IMR-90 (cell line): ENCODE data around the gene SLC1A7. TPM values are rescaled to one million over a fixed set of nuclear protein-coding genes. Genes with fewer than 3 reads are reported as not detected.

Source experiments
- ATAC-seq: fragments of 200-7000 bp; cut with Tn5 transposase; 2 replicates; pipeline ENCODE4 v1.9.1; 2020; ENCODE audit warnings: low read depth, mild to moderate bottlenecking, moderate library complexity
- BruUV-seq: library from RNA; stranded (reverse); fragments of 400-500 nt; replicated peaks from 2 replicates; lab custom pipeline; 2021; lab: Mats Ljungman, UMichigan
- CTCF ChIA-PET: fragments of 300-600 bp; formaldehyde crosslinking; extraction: SDS; loops from one replicate; lab custom pipeline; 2021; ENCODE audit warnings: antibody characterized with exemption; lab: Yijun Ruan, JAX
- POLR2A ChIA-PET: fragments of 300-600 bp; sonication (Branson Sonifier 250); formaldehyde crosslinking; loops from one replicate; lab custom pipeline; 2022; ENCODE audit warnings: antibody characterized with exemption; ENCODE audit not compliant: unreplicated experiment; lab: Charles Lee
- DNase-seq: peaks from one replicate; pipeline ENCODE4 v3.0.0; 2013
- H2AFZ ChIP-seq: replicated peaks from 2 replicates; pipeline ENCODE3; 2013; ENCODE audit warnings: low read length, mild to moderate bottlenecking; ENCODE audit not compliant: poor library complexity
- H2AK5ac ChIP-seq: 2 replicates; pipeline ENCODE4 v1.6.1; 2013; ENCODE audit warnings: low read depth, low read length, inconsistent platforms
- H2AK9ac ChIP-seq: replicated peaks from 2 replicates; pipeline ENCODE3; 2013; ENCODE audit warnings: mild to moderate bottlenecking, low read depth, low read length, moderate library complexity; ENCODE audit not compliant: poor library complexity
- H2BK120ac ChIP-seq: 2 replicates; pipeline ENCODE4 v1.6.1; 2013; ENCODE audit warnings: low read depth, low read length, inconsistent platforms
- H2BK15ac ChIP-seq: 3 replicates; pipeline ENCODE4 v1.6.1; 2013; ENCODE audit warnings: low read depth, low read length, inconsistent platforms
- H2BK20ac ChIP-seq: 2 replicates; pipeline ENCODE4 v1.6.1; 2013; ENCODE audit warnings: low read depth, mild to moderate bottlenecking, inconsistent platforms, low read length, moderate library complexity
- H2BK5ac ChIP-seq: 2 replicates; pipeline ENCODE4 v1.6.1; 2013; ENCODE audit warnings: mild to moderate bottlenecking, low read depth, low read length, inconsistent platforms; ENCODE audit not compliant: poor library complexity, severe bottlenecking
- H3K14ac ChIP-seq: replicated peaks from 2 replicates; pipeline ENCODE4 v1.6.1; 2013; ENCODE audit warnings: low read depth, low read length, inconsistent platforms
- H3K18ac ChIP-seq: 2 replicates; pipeline ENCODE4 v1.6.1; 2013; ENCODE audit warnings: low read depth, low read length, control low read depth
- H3K23ac ChIP-seq: 2 replicates; pipeline ENCODE4 v1.6.1; 2013; ENCODE audit warnings: low read depth, low read length, inconsistent platforms
- H3K27ac ChIP-seq: 2 replicates; pipeline ENCODE4 v1.5.1; 2013; ENCODE audit warnings: mild to moderate bottlenecking, control low read depth, low read length; ENCODE audit not compliant: insufficient read depth
- H3K27me3 ChIP-seq: 2 replicates; pipeline ENCODE4 v1.6.1; 2013; ENCODE audit warnings: low read length; ENCODE audit not compliant: control insufficient read depth, insufficient read depth
- H3K36me3 ChIP-seq: 2 replicates; pipeline ENCODE4 v1.6.1; 2013; ENCODE audit warnings: low read length, mixed read lengths; ENCODE audit not compliant: control insufficient read depth, insufficient read depth
- H3K4ac ChIP-seq: 2 replicates; pipeline ENCODE4 v1.6.1; 2013; ENCODE audit warnings: low read depth, low read length, inconsistent platforms
- H3K4me1 ChIP-seq: 2 replicates; pipeline ENCODE4 v1.6.1; 2013; ENCODE audit warnings: low read length, mixed read lengths; ENCODE audit not compliant: control insufficient read depth, insufficient read depth
- H3K4me2 ChIP-seq: 2 replicates; pipeline ENCODE4 v1.6.1; 2013; ENCODE audit warnings: low read depth, mild to moderate bottlenecking, control low read depth, low read length, moderate library complexity
- H3K4me3 ChIP-seq: 2 replicates; pipeline ENCODE4 v1.5.1; 2013; ENCODE audit warnings: low read depth, mild to moderate bottlenecking, control low read depth, low read length, moderate library complexity; ENCODE audit not compliant: insufficient read depth
- H3K56ac ChIP-seq: 2 replicates; pipeline ENCODE4 v1.6.1; 2013; ENCODE audit warnings: low read length, inconsistent platforms; ENCODE audit not compliant: insufficient read depth; ENCODE audit errors: extremely low read depth
- H3K79me1 ChIP-seq, 2 experiments: 2 replicates each; pipeline ENCODE4 v1.6.1; 2013; ENCODE audit warnings: low read length in 2 of 2, inconsistent platforms in 1 of 2, low read depth in 1 of 2
- H3K9ac ChIP-seq: 2 replicates; pipeline ENCODE4 v1.6.1; 2013; ENCODE audit warnings: low read depth, low read length, control low read depth
- H3K9me1 ChIP-seq: 2 replicates; pipeline ENCODE4 v1.6.1; 2013; ENCODE audit warnings: low read length, inconsistent platforms; ENCODE audit not compliant: insufficient read depth
- H3K9me3 ChIP-seq: 2 replicates; pipeline ENCODE4 v1.6.1; 2013; ENCODE audit warnings: low read length; ENCODE audit not compliant: control insufficient read depth, insufficient read depth
- H4K20me1 ChIP-seq: 2 replicates; pipeline ENCODE4 v1.6.1; 2013; ENCODE audit warnings: low read length, inconsistent platforms; ENCODE audit not compliant: insufficient read depth
- H4K5ac ChIP-seq: 2 replicates; pipeline ENCODE4 v1.6.1; 2013; ENCODE audit warnings: mild to moderate bottlenecking, low read depth, low read length, control low read depth
- H4K8ac ChIP-seq, 2 experiments: 2 replicates each; pipeline ENCODE4 v1.6.1; 2013; ENCODE audit warnings: low read depth in 2 of 2, low read length in 2 of 2, control low read depth in 1 of 2, inconsistent platforms in 1 of 2
- H4K91ac ChIP-seq: 2 replicates; pipeline ENCODE4 v1.6.1; 2013; ENCODE audit warnings: low read depth, low read length, inconsistent platforms; ENCODE audit not compliant: insufficient read depth
- CEBPB ChIP-seq: IDR thresholded peaks from 2 replicates; pipeline ENCODE4 v1.6.1; 2012; ENCODE audit warnings: low read depth, low read length, improper control_type of control experiment
- MXI1 ChIP-seq: IDR thresholded peaks from 2 replicates; pipeline ENCODE4 v1.6.1; 2012; ENCODE audit warnings: low read depth, mild to moderate bottlenecking, low read length, moderate library complexity, borderline replicate concordance
- RAD21 ChIP-seq: IDR thresholded peaks from 2 replicates; pipeline ENCODE4 v1.6.1; 2012; ENCODE audit warnings: low read length, improper control_type of control experiment
- RFX5 ChIP-seq: IDR thresholded peaks from 2 replicates; pipeline ENCODE4 v1.8.0; 2012; ENCODE audit warnings: low read depth, mild to moderate bottlenecking, low read length, moderate library complexity
- SMC3 ChIP-seq: fragments of 150-350 bp; IDR thresholded peaks from 2 replicates; pipeline ENCODE4 v1.6.1; 2016; ENCODE audit warnings: low read depth, mild to moderate bottlenecking, antibody characterized with exemption, low read length, moderate library complexity
- WGBS, 2 experiments: methylation state at CpG; one replicate each; pipeline versions ENCODE4 v1.1.5 to v1.1.7; 2013; ENCODE audit warnings: missing lambda C conversion rate in 2 of 2; ENCODE audit not compliant: insufficient read length in 1 of 2; ENCODE audit errors: extremely low coverage in 2 of 2; 5-methylcytosine and 5-hydroxymethylcytosine counted together
- dilution Hi-C: fragments of 300-500 bp; cut with HindIII; formaldehyde crosslinking; loops from one replicate; pipeline ENCODE4 v1.14.3; 2018; ENCODE audit warnings: low sequenced_read_pairs; ENCODE audit not compliant: unreplicated experiment
- in situ Hi-C: fragments of 300-500 bp; cut with MboI; formaldehyde crosslinking; loops from 3 replicates; pipeline ENCODE4 v1.14.3; 2019; ENCODE audit warnings: low sequenced_read_pairs, inconsistent platforms, mixed read lengths
- intact Hi-C: fragments of 100-400 bp; cut with micrococcal nuclease; formaldehyde crosslinking; loops from 2 replicates; pipeline ENCODE4 v1.10.0; 2022
- polyA plus RNA-seq, 3 experiments: library from polyadenylated mRNA; depleted of rRNA; stranded (reverse); fragments of >200 nt; gene quantifications; 2 replicates each; pipeline ENCODE4 v1.2.3, GENCODE V29; 2012; ENCODE audit warnings: low replicate concordance in 1 of 3
- total RNA-seq: library from RNA; depleted of rRNA; stranded (reverse); fragments of >200 nt; gene quantifications from 2 replicates; pipeline ENCODE4 v1.2.3, GENCODE V29; 2012
- TF ChIP-seq, protein P1 (sequence below): fragments of 150-350 bp; IDR thresholded peaks from 2 replicates; pipeline ENCODE4 v1.6.1; 2016; ENCODE audit warnings: low read depth, mild to moderate bottlenecking, low read length, moderate library complexity, borderline replicate concordance
- TF ChIP-seq, protein P2 (sequence below): conservative IDR thresholded peaks from 2 replicates; pipeline ENCODE4 v1.5.1; 2012; ENCODE audit warnings: mild to moderate bottlenecking, low read depth, low read length, improper control_type of control experiment

SLC1A7 gene
- total and polyA plus RNA-seq, 2 of the 4 experiments (the other 2 are of a cell fraction) = 0.05 TPM; not detected in 1

DNA sequence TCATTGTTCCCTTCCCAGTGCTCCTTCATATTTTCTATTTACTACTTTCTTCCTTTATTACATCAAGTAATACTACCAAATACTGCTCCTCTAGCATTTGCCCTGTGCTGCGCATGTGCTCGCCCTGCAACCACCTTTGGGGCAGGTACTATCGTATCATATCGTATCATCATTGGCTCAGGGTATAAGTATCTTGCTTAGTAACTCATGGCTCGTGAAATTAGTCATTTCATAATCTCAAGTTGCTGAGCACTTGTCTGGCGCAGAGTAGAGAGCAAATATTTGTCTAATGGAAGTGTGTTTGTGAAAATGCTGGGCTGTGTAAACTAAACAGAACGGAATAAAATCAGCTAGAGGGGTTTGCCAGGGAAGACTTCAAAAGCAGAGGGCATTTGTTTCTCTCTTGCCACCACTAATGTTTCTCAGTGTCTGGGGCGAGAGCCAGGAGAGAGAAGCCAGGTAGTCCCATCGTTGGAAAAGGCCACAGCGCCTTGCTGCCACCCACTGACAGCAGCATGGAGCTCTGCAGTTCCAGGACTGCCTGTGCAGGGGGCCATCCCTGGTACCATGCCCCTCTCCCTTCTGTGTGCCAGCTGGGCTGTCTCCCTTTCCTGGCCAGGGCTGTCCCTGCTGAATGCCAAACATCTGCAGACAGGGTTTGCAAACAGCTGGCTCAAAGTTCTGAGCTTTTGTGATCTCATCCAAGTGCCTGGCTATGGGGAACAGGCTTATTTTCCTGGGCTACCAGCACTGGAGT lies 34.2 kb upstream of the SLC1A7 start:
- H3K4me3 ChIP-seq = no peak overlapping the region
- H3K27ac ChIP-seq = peak overlapping the region; percentile 70; the same call in 1 of the 2 replicates
- peak overlapping the region; percentile 37; the same call in 2 of the 3 replicates for H2BK15ac ChIP-seq
- no peaks in the 10 kb centered on the region for H3K27me3 ChIP-seq
- no peaks in the 10 kb centered on the region for H3K36me3 ChIP-seq
- intact Hi-C loops (loop anchor here (1.0 kb wide), 1 partner anchor 30 kb away; no protein-coding TSS in a partner anchor), dilution Hi-C loops (no loop called here), in situ Hi-C loops (no loop called here)
- peak overlapping the region; percentile 50 for H4K5ac ChIP-seq
- H2BK20ac ChIP-seq = peak overlapping the region; percentile 83
- no peaks in the 10 kb centered on the region for H4K20me1 ChIP-seq
- ATAC-seq (peak; percentile 58), DNase-seq (peak; percentile 59)
- POLR2A ChIA-PET = interaction anchor here (0.5 kb wide), 1 partner anchor 138 kb away, joined by 3 read pairs; no protein-coding TSS in a partner anchor
- H3K9me1 ChIP-seq = peaks cover 46% of the 10 kb centered on the region
- peak overlapping the region; percentile 61 to 86; a peak in 3 of 4 replicates for H4K8ac ChIP-seq
- H3K4me2 ChIP-seq = peak overlapping the region; percentile 23
- peak overlapping the region; percentile 56 for H2AFZ ChIP-seq
- peaks cover 41% of the 10 kb centered on the region for H3K4me1 ChIP-seq
- peak overlapping the region; percentile 85; the same call in 1 of the 2 replicates for H2AK5ac ChIP-seq
- H3K4ac ChIP-seq = peak overlapping the region; percentile 73
- WGBS, 2 experiments = 15% methylated on average over 7 of the region's 10 CpGs; no CpG with 5 or more reads in 1 of the 2 experiments
- H3K56ac ChIP-seq = no peak overlapping the region; the same call in 1 of the 2 replicates
- H3K14ac ChIP-seq = peak overlapping the region; percentile 47; the same call in 1 of the 2 replicates
- H3K9ac ChIP-seq = no peak overlapping the region
- no TSS peak for BruUV-seq
- peak overlapping the region; percentile 32 for H2AK9ac ChIP-seq
- H3K79me1 ChIP-seq = no peaks in the 10 kb centered on the region
- peak overlapping the region; percentile 55 for H2BK5ac ChIP-seq
- CTCF ChIA-PET = interaction anchor here (0.8 to 1.3 kb wide), 3 partner anchors 10 to 275 kb away, joined by 3 to 4 read pairs (median 3); no protein-coding TSS in a partner anchor
- peak overlapping the region; percentile 84 for H4K91ac ChIP-seq
- 0 out of 2 replicates have a peak overlapping the region, but pooled peaks have one; percentile 24 for H3K23ac ChIP-seq
- H3K18ac ChIP-seq = peak overlapping the region; percentile 44
- H3K9me3 ChIP-seq = no peaks in the 10 kb centered on the region
- TF ChIP-seq RFX5 = no peak
- 0 out of 2 replicates have a peak, but pooled peaks have one; percentile 17 for TF ChIP-seq SMC3
- TF ChIP-seq RAD21 = peak; percentile 31; the same call in 1 of the 2 replicates
- no peak for TF ChIP-seq MXI1
- TF ChIP-seq, protein P1, sequence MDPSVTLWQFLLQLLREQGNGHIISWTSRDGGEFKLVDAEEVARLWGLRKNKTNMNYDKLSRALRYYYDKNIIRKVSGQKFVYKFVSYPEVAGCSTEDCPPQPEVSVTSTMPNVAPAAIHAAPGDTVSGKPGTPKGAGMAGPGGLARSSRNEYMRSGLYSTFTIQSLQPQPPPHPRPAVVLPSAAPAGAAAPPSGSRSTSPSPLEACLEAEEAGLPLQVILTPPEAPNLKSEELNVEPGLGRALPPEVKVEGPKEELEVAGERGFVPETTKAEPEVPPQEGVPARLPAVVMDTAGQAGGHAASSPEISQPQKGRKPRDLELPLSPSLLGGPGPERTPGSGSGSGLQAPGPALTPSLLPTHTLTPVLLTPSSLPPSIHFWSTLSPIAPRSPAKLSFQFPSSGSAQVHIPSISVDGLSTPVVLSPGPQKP = no peak
- TF ChIP-seq CEBPB = 0 out of 2 replicates have a peak, but pooled peaks have one; percentile 9
- TF ChIP-seq, protein P2, sequence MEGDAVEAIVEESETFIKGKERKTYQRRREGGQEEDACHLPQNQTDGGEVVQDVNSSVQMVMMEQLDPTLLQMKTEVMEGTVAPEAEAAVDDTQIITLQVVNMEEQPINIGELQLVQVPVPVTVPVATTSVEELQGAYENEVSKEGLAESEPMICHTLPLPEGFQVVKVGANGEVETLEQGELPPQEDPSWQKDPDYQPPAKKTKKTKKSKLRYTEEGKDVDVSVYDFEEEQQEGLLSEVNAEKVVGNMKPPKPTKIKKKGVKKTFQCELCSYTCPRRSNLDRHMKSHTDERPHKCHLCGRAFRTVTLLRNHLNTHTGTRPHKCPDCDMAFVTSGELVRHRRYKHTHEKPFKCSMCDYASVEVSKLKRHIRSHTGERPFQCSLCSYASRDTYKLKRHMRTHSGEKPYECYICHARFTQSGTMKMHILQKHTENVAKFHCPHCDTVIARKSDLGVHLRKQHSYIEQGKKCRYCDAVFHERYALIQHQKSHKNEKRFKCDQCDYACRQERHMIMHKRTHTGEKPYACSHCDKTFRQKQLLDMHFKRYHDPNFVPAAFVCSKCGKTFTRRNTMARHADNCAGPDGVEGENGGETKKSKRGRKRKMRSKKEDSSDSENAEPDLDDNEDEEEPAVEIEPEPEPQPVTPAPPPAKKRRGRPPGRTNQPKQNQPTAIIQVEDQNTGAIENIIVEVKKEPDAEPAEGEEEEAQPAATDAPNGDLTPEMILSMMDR = peak; percentile 38
- H2BK120ac ChIP-seq = peak overlapping the region; percentile 81
